ENCODE measurements around the gene TMF1.

TMF1 gene

GRCh38 chr3:69095636-69096035 is 43.5 kb upstream of the TMF1 start:
- H3K9ac ChIP-seq (ENCODE audit: low read length): no peak overlapping the region
- H3K4me1 ChIP-seq (ENCODE audit: low read length): peaks cover 38% of the 10 kb centered on the region
- H2AFZ ChIP-seq (ENCODE audit: low read depth, low read length): no peak overlapping the region
- H3K27me3 ChIP-seq (ENCODE audit: low read depth, low read length): no peaks in the 10 kb centered on the region
- peaks cover 20% of the 10 kb centered on the region for H3K36me3 ChIP-seq (replicated peaks; ENCODE audit: low read depth, low read length)
- no peak overlapping the region for H3K4me2 ChIP-seq (ENCODE audit: low read length)
- no peaks in the 10 kb centered on the region for H3K9me3 ChIP-seq (ENCODE audit: insufficient read depth, low read length)
- peaks cover 12% of the 10 kb centered on the region; the same call in 1 of the 2 replicates for H4K20me1 ChIP-seq (ENCODE audit: insufficient read depth, low read length)
- H3K79me2 ChIP-seq (ENCODE audit: low read length): peaks cover 64% of the 10 kb centered on the region
- H3K27ac ChIP-seq (ENCODE audit: low read length): no peak overlapping the region
- no peak overlapping the region for H3K4me3 ChIP-seq (ENCODE audit: low read length)
- TF ChIP-seq EZH2phosphoT487 (IDR thresholded peaks at IDR 0.05; ENCODE audit: low read depth): no peak
- TF ChIP-seq CTCF (IDR thresholded peaks at IDR 0.05; ENCODE audit: low read depth, low read length): no peak

- TF ChIP-seq CTCF (IDR thresholded peaks at IDR 0.05; ENCODE audit: low read depth, low read length) (no peak), EZH2phosphoT487 (IDR thresholded peaks at IDR 0.05; ENCODE audit: low read depth) (no peak)
- Histone ChIP-seq H3K9ac (ENCODE audit: low read length) (no peak overlapping the region), H2AFZ (ENCODE audit: low read depth, low read length) (no peak overlapping the region), H3K27ac (ENCODE audit: low read length) (no peak overlapping the region), H4K20me1 (ENCODE audit: insufficient read depth, low read length) (peaks cover 12% of the 10 kb centered on the region; the same call in 1 of the 2 replicates), H3K79me2 (ENCODE audit: low read length) (peaks cover 69% of the 10 kb centered on the region), H3K4me2 (ENCODE audit: low read length) (no peak overlapping the region), H3K27me3 (ENCODE audit: low read depth, low read length) (no peaks in the 10 kb centered on the region), H3K4me1 (ENCODE audit: low read length) (peaks cover 43% of the 10 kb centered on the region), H3K36me3 (replicated peaks; ENCODE audit: low read depth, low read length) (peaks cover 21% of the 10 kb centered on the region), H3K9me3 (ENCODE audit: insufficient read depth, low read length) (no peaks in the 10 kb centered on the region), H3K4me3 (ENCODE audit: low read length) (no peak overlapping the region)
These were observed 42.5 kb upstream of the TMF1 start for GRCh38 chr3:69094467-69095205.

- Histone ChIP-seq H3K4me3 (ENCODE audit: low read length) (peak overlapping the region; percentile 64), H3K79me2 (ENCODE audit: low read length) (peaks cover 83% of the 10 kb centered on the region), H3K36me3 (replicated peaks; ENCODE audit: low read depth, low read length) (peaks cover 18% of the 10 kb centered on the region), H3K9ac (ENCODE audit: low read length) (peak overlapping the region; percentile 35), H3K9me3 (ENCODE audit: insufficient read depth, low read length) (no peaks in the 10 kb centered on the region), H3K27ac (ENCODE audit: low read length) (peak overlapping the region; percentile 85), H4K20me1 (ENCODE audit: insufficient read depth, low read length) (peaks cover 12% of the 10 kb centered on the region), H2AFZ (ENCODE audit: low read depth, low read length) (no peak overlapping the region), H3K4me1 (ENCODE audit: low read length) (peaks cover 68% of the 10 kb centered on the region), H3K27me3 (ENCODE audit: low read depth, low read length) (no peaks in the 10 kb centered on the region), H3K4me2 (ENCODE audit: low read length) (peak overlapping the region; percentile 84)
- TF ChIP-seq CTCF (IDR thresholded peaks at IDR 0.05; ENCODE audit: low read depth, low read length) (no peak), EZH2phosphoT487 (IDR thresholded peaks at IDR 0.05; ENCODE audit: low read depth) (no peak)
These were observed 39.9 kb upstream of the TMF1 start for GRCh38 chr3:69092030-69092516.

- H2AFZ ChIP-seq (ENCODE audit: low read depth, low read length): no peak overlapping the region
- H3K27ac ChIP-seq (ENCODE audit: low read length): peak overlapping the region; percentile 85
- H3K36me3 ChIP-seq (replicated peaks; ENCODE audit: low read depth, low read length): peaks cover 18% of the 10 kb centered on the region
- peaks cover 12% of the 10 kb centered on the region for H4K20me1 ChIP-seq (ENCODE audit: insufficient read depth, low read length)
- H3K9ac ChIP-seq (ENCODE audit: low read length): peak overlapping the region; percentile 35
- H3K4me2 ChIP-seq (ENCODE audit: low read length): peak overlapping the region; percentile 84
- H3K79me2 ChIP-seq (ENCODE audit: low read length): peaks cover 87% of the 10 kb centered on the region
- peak overlapping the region; percentile 64 for H3K4me3 ChIP-seq (ENCODE audit: low read length)
- no peaks in the 10 kb centered on the region for H3K9me3 ChIP-seq (ENCODE audit: insufficient read depth, low read length)
- no peaks in the 10 kb centered on the region for H3K27me3 ChIP-seq (ENCODE audit: low read depth, low read length)
- TF ChIP-seq EZH2phosphoT487 (IDR thresholded peaks at IDR 0.05; ENCODE audit: low read depth): no peak
- no peak for TF ChIP-seq CTCF (IDR thresholded peaks at IDR 0.05; ENCODE audit: low read depth, low read length)
- H3K4me1 ChIP-seq (ENCODE audit: low read length): peaks cover 72% of the 10 kb centered on the region
These were observed 39.4 kb upstream of the TMF1 start for GRCh38 chr3:69091389-69092029.

Measured in OCI-LY3 (cell line).